GM23248 (cell line): ENCODE data around the gene DPF1. TPM values are rescaled to one million over a fixed set of nuclear protein-coding genes. Genes with fewer than 3 reads are reported as not detected.
"Not testable (repeated sequence)": the region's sequence is repeated elsewhere in the genome, so short reads cannot be mapped to it uniquely, and the experiment has no call there.

Experiments
- DNase-seq: peaks from one replicate; pipeline ENCODE4 v3.0.0-alpha.2; 2015
- H2AFZ ChIP-seq: fragments of 200-600 bp; sonication (generic); 2 replicates; pipeline ENCODE4 v1.6.1; 2016; ENCODE audit warnings: antibody characterized with exemption
- H3F3A ChIP-seq: fragments of 200-600 bp; sonication (generic); 2 replicates; pipeline ENCODE4 v1.6.1; 2016; ENCODE audit warnings: mild to moderate bottlenecking, antibody characterized with exemption, mixed run types; ENCODE audit not compliant: insufficient read depth
- H3K27ac ChIP-seq: fragments of 200-600 bp; sonication (generic); 2 replicates; pipeline ENCODE4 v1.5.1; 2016; ENCODE audit warnings: mild to moderate bottlenecking
- H3K27me3 ChIP-seq: fragments of 200-600 bp; sonication (generic); replicated peaks from 2 replicates; pipeline ENCODE4 v1.6.1; 2016; ENCODE audit warnings: mild to moderate bottlenecking; ENCODE audit not compliant: insufficient read depth
- H3K36me3 ChIP-seq: fragments of 200-600 bp; sonication (generic); 2 replicates; pipeline ENCODE4 v1.6.1; 2016; ENCODE audit warnings: low read depth, mild to moderate bottlenecking
- H3K4me1 ChIP-seq: fragments of 200-600 bp; sonication (generic); 2 replicates; pipeline ENCODE4 v1.6.1; 2016; ENCODE audit warnings: mild to moderate bottlenecking; ENCODE audit not compliant: insufficient read depth
- H3K4me2 ChIP-seq: fragments of 200-600 bp; sonication (generic); one replicate; pipeline ENCODE4 v1.6.1; 2016; ENCODE audit warnings: mild to moderate bottlenecking; ENCODE audit not compliant: unreplicated experiment
- H3K4me3 ChIP-seq: fragments of 200-600 bp; sonication (generic); 2 replicates; pipeline ENCODE4 v1.5.1; 2016; ENCODE audit warnings: mild to moderate bottlenecking
- H3K79me2 ChIP-seq: fragments of 200-600 bp; sonication (generic); 2 replicates; pipeline ENCODE4 v1.6.1; 2016; ENCODE audit warnings: mild to moderate bottlenecking; ENCODE audit not compliant: insufficient read depth
- H3K9ac ChIP-seq: fragments of 200-600 bp; sonication (generic); 2 replicates; pipeline ENCODE4 v1.6.1; 2016; ENCODE audit warnings: mild to moderate bottlenecking
- H3K9me2 ChIP-seq: fragments of 200-600 bp; sonication (generic); 2 replicates; pipeline ENCODE4 v1.6.1; 2016; ENCODE audit warnings: mixed run types, mild to moderate bottlenecking, moderate library complexity; ENCODE audit not compliant: insufficient read depth
- H3K9me3 ChIP-seq: fragments of 200-600 bp; sonication (generic); one replicate; pipeline ENCODE4 v1.6.1; 2017; ENCODE audit warnings: low read depth
- H4K20me1 ChIP-seq: fragments of 200-600 bp; sonication (generic); 2 replicates; pipeline ENCODE4 v1.6.0; 2016; ENCODE audit not compliant: insufficient read depth
- EZH2 ChIP-seq: fragments of 200-600 bp; sonication (generic); IDR thresholded peaks from 2 replicates; pipeline ENCODE4 v1.6.1; 2018; ENCODE audit warnings: antibody characterized with exemption, mild to moderate bottlenecking; ENCODE audit not compliant: insufficient read depth, poor library complexity, severe bottlenecking
- EZH2phosphoT487 ChIP-seq: fragments of 200-600 bp; sonication (generic); IDR thresholded peaks from 2 replicates; pipeline ENCODE4 v1.6.1; 2018; ENCODE audit warnings: antibody characterized with exemption, moderate library complexity, mild to moderate bottlenecking, low read depth; ENCODE audit not compliant: insufficient read depth
- WGBS, 2 experiments: methylation state at CpG; one replicate each; pipeline ENCODE4 v1.1.6; 2015 to 2017; ENCODE audit warnings: low lambda C conversion rate in 2 of 2, low coverage in 1 of 2; ENCODE audit errors: missing lambda C conversion rate in 2 of 2; 5-methylcytosine and 5-hydroxymethylcytosine counted together
- in situ Hi-C: fragments of 300-500 bp; cut with MboI; formaldehyde crosslinking; loops from 2 replicates; pipeline ENCODE4 v1.15.0; 2020
- polyA plus RNA-seq: library from polyadenylated mRNA; unstranded; fragments of >200 nt; fragmentation: Nextera tagmentation; extraction: Ambion mirVana; gene quantifications from 2 replicates; pipeline ENCODE4 v1.2.1, GENCODE V29; 2016
- total RNA-seq: library from RNA; depleted of rRNA; stranded (reverse); fragments of >200 nt; shearing (Covaris generic); gene quantifications from 2 replicates; pipeline ENCODE4 v1.2.3, GENCODE V29; 2014

DPF1 gene
- total and polyA plus RNA-seq, 2 experiments from 2014 or later = 1.5 to 5.2 TPM

- Histone ChIP-seq H3K79me2 (no peaks in the 10 kb centered on the region), H4K20me1 (no peaks in the 10 kb centered on the region), H3K9me2 (no peaks in the 10 kb centered on the region), H3F3A (peaks cover 15% of the 10 kb centered on the region; the same call in 1 of the 2 replicates), H3K9me3 (no peaks in the 10 kb centered on the region), H3K4me3 (peak within 1 kb of the TSS; percentile 57), H3K36me3 (no peaks in the 10 kb centered on the region), H3K4me1 (peaks cover 21% of the 10 kb centered on the region), H3K4me2 (peak within 1 kb of the TSS; percentile 16), H3K9ac (no peak within 1 kb of the TSS), H3K27me3 (no peaks in the 10 kb centered on the region), H2AFZ (peak within 1 kb of the TSS; percentile 75), H3K27ac (no peak within 1 kb of the TSS)
- 13 to 14% methylated on average over 68 to 78 of the region's 78 CpGs for WGBS, 2 experiments
- TF ChIP-seq EZH2 (no peak), EZH2phosphoT487 (no peak)
- in situ Hi-C loops = no loop called here
- DNase-seq = peak; percentile 26
Observed at GRCh38 chr19:38264486-38265212, 40.6 kb upstream of the DPF1 start, which contains the start of gene SPINT2. Gene SPINT2, plus strand, starts transcription at chr19:38264573. Its CDS starts 320 bp downstream, at chr19:38264893.

GRCh38 chr19:38263689-38264485 lies 39.9 kb upstream of the DPF1 start:
- peak overlapping the region; percentile 57 for H3K4me3 ChIP-seq
- no peaks in the 10 kb centered on the region for H3K27me3 ChIP-seq
- peaks cover 15% of the 10 kb centered on the region; the same call in 1 of the 2 replicates for H3F3A ChIP-seq
- H4K20me1 ChIP-seq = no peaks in the 10 kb centered on the region
- peak overlapping the region; percentile 16 for H3K4me2 ChIP-seq
- DNase-seq = peak; percentile 64
- no peaks in the 10 kb centered on the region for H3K36me3 ChIP-seq
- H3K4me1 ChIP-seq = peaks cover 21% of the 10 kb centered on the region
- no peaks in the 10 kb centered on the region for H3K9me2 ChIP-seq
- H3K9me3 ChIP-seq = no peaks in the 10 kb centered on the region
- in situ Hi-C loops = no loop called here
- peak overlapping the region; percentile 75 for H2AFZ ChIP-seq
- H3K79me2 ChIP-seq = no peaks in the 10 kb centered on the region
- WGBS, 2 experiments = 20 to 21% methylated on average over 13 to 22 of the region's 34 CpGs
- no peak overlapping the region for H3K9ac ChIP-seq
- no peak overlapping the region for H3K27ac ChIP-seq
- TF ChIP-seq EZH2phosphoT487 (no peak), EZH2 (no peak)

GRCh38 chr19:38262585-38263268 lies 38.7 kb upstream of the DPF1 start:
- no peak overlapping the region for H3K4me3 ChIP-seq
- H3K9me2 ChIP-seq = no peaks in the 10 kb centered on the region
- DNase-seq = no peak
- no peaks in the 10 kb centered on the region for H3K9me3 ChIP-seq
- H4K20me1 ChIP-seq = no peaks in the 10 kb centered on the region
- peaks cover 15% of the 10 kb centered on the region; the same call in 1 of the 2 replicates for H3F3A ChIP-seq
- no peaks in the 10 kb centered on the region for H3K79me2 ChIP-seq
- H3K27ac ChIP-seq = no peak overlapping the region
- in situ Hi-C loops = no loop called here
- H3K36me3 ChIP-seq = no peaks in the 10 kb centered on the region
- H3K4me2 ChIP-seq = no peak overlapping the region
- WGBS, 2 experiments = 95% methylated on average over 7 of the region's 7 CpGs
- H3K9ac ChIP-seq = no peak overlapping the region
- H3K4me1 ChIP-seq = peaks cover 20% of the 10 kb centered on the region
- no peak overlapping the region for H2AFZ ChIP-seq
- TF ChIP-seq EZH2phosphoT487 (no peak), EZH2 (no peak)
- no peaks in the 10 kb centered on the region for H3K27me3 ChIP-seq

GRCh38 chr19:38261942-38262341 lies 37.9 kb upstream of the DPF1 start:
- H3K9me2 ChIP-seq, H3K27me3 ChIP-seq, H3K79me2 ChIP-seq, H3K9me3 ChIP-seq, in situ Hi-C loops, H3K27ac ChIP-seq, H3K4me2 ChIP-seq, DNase-seq, H4K20me1 ChIP-seq, H3K36me3 ChIP-seq, H3K9ac ChIP-seq, H2AFZ ChIP-seq, H3K4me3 ChIP-seq: not testable (repeated sequence)
- 87 to 89% methylated on average over 8 to 12 of the region's 12 CpGs for WGBS, 2 experiments
- Histone ChIP-seq H3K4me1 (peaks cover 12% of the 10 kb centered on the region), H3F3A (peaks cover 14% of the 10 kb centered on the region; the same call in 1 of the 2 replicates)
